DMS53 treated with DMSO at 0.1 percent for 48 hours (cell line): ENCODE measurements around the gene GPR37L1.
A peak's percentile ranks its signal among the peaks of the same experiment; 100 is the strongest.

Experiments
- DNase-seq: peaks from one replicate; lab custom pipeline; 2025; ENCODE audit not compliant: unreplicated experiment; lab: John Stamatoyannopoulos, UW

GPR37L1 gene

DNA sequence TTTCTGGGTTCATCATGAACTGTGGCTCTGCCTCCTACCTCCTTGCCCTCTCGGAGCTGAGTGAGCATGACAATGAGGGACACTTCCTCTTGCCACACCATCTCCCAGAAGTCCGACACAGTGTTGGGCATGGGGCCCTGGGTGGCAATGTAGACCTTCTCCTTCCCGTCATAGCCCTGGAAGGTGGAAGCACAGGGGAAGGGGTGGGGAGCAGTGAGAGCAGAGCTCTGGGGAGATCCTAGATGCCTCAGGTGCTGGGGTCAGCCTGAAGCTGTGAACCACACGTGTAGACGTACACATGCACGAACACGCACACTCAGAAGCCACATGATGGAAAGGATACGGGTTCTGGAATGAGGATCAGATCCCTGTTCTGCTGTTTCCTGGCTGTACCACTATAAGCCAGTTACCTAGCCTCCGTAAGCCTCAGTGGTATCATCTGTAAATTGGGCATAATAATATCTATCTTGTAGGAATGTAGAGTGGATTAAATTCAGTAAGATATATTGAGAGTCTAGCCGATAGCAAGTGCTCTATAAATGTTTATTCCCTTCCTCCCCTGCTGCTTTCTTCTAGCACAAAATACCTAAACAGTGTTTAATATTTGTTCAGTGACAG lies 31.5 kb downstream of the GPR37L1 start:
- no peak for DNase-seq

- DNase-seq: peak; percentile 84
Observed at GRCh38 chr1:202154766-202155477, 32.2 kb downstream of the GPR37L1 start.

DNA sequence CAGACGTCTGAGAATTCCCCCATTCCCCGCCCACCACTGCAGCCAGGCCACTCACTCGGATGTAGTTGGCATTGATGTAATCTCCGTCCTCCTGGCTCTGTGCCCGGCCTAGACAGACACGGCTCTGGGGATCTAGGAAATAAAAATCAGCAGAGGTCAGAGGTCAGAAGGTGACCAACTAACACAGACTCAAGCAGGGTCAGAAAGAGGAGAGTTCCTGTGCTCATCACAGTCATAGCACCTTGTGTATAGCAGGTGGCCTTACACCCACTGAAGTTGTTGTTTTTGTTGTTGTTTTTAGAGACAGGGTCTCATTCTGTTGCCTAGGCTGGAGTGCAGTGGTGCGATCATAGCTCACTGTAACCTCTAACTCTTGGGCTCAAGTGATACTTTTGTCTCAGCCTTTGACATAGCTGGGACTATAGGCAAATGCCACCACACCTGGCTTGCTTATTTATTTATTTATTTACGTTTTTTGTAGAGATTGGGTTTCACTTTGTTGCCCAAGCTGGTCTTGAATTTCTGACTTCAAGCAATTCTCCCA lies 32.8 kb downstream of the GPR37L1 start:
- DNase-seq: peak; percentile 35

DNA sequence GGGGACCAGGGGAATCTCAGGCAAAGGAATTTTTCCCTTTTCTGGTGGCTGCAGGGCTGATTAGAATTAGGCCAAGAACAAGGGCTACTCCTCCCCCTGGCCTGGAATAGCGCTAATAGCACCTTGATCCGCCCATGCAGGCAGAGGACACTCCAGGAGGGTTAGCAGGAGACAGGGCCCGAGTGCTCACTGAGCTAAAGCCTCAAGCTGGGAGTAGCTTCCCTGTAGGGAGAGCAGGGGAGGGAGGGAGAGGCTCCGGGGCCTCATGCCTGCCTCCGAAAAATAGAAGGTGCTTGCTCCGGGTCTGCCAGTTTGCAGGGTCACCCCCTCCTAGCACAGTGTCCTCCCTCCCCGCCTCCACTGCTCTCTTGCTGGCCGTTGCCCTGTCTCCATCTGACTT lies 33.9 kb downstream of the GPR37L1 start:
- no peak for DNase-seq

DNA sequence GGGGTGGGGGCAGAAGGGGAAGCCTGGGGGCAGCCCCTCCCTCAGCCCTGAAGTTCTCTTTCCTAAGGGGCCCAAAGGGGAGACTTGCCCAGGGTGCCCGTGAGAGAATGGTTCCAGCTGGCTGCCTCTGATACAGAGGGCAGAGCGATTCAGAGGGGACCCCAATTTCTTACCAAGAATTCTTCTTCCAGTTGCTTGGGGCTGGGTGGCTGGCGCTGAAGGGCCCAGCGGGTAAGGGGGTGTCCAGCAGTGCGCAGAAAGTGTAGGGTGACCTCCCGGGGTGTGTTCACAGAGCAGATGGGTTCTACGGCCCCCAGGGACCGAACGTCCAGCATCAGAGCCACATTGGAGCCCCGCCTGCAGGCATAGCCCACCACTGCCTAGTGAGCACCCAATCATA lies 35.2 kb downstream of the GPR37L1 start:
- DNase-seq: no peak

DNA sequence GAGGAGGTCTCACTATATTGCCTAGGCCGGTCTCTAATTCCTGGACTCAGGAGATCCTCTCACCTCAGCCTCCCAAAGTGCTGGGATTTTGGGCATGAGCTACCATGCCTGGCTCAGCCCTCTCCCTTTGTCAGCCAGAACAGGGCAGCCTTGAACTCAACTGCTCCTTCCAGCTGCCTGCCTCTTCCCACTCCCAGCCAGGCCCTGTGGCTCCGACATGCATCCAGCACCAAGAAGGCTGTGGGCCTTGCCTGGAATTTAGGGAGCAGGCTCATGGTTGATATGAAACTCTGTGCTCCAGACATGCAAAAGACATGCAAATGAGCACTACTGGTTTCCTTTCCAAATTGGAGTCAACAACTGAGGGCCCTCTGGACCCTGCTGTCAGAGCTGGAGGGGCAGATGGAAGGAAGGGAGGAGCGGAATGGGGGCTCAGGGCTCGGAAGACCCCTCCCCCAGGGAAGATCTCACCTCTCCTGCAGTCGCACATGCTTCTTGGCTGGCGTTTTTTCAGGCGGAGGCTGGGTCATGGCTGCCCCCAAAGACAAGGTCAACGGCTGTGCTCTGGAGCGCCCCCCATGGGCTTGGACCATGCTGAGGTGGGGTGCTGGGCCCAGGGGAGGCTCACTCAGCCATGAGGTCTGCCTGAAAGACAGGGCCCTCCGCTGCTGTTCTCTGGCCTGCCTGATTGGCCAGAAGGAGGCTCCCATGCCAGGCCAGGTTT lies 36.3 kb downstream of the GPR37L1 start:
- no peak for DNase-seq

DNA sequence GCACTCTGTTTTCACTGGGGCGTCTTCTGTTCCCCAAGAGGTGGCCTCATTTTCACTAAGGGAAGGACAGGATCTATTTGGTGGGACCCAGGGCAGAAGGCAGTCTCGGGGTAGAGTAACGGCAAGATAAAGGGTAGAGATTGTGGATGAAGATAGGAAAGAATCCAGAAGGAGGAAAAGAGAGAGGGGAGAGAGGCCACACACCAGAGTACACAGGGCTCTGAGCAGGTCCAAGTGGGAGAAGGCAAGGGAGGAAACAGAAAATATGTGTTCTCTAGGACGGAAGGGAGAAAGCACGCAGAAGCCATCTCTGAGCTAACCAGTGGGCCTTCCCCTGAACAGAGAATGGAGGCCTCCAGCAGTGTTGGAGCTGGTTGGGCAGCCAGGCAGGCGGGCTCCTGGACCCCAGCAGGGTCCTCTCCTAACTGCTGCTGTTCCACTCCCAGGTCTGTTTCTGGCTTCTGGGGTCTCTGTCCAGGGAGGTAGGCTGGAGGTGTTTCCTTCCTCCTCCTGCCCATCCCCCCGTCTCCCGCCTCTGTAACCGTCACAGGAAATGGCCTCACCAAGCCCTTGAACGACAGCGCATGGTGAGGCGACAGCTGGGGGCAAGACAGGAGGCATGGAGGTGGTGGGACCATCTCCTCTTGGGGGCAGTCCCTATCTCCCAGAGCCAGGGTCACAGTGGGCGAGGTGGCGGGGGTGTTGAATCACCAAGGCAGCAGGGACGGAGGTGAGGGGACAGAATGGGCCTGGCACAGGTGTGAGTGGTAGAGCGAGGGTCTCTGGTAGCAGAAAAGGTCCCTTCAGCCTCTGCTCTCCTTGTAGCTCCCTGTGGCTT lies 37.0 kb downstream of the GPR37L1 start:
- DNase-seq: no peak

DNA sequence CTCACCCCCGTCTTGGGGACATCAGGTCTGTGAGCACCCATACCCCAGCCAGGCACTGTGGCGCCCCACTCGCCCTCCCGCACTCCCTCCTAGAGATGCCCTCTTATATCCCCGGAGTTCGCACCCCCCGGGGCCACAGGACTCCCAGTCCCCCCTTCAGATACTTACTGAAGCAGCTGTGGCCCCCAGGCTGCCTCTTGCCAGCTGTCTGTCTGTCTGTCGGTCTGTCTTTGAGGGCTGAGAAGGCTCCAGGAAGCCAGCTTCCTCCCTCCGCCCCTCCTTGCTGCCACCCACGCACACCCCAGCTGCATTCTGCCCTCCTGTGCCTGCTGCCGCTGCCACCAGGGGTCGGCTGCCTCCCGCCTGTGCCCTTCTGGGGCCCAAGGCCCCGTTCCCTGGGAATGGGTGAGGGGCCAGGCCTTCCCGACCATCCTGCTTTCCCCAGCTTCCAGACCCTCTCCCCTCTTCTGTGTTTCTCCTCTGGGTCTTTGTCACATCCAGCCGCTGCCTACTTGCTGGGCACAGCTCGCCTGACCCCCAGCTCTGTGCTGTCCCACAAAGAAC lies 37.7 kb downstream of the GPR37L1 start, which contains the start of gene PTPN7:
Gene PTPN7, minus strand, starts transcription at position 226 of the 564 bp plus-strand sequence. CDS start 1,200 bp downstream, outside the sequence.
- DNase-seq: no peak

DNA sequence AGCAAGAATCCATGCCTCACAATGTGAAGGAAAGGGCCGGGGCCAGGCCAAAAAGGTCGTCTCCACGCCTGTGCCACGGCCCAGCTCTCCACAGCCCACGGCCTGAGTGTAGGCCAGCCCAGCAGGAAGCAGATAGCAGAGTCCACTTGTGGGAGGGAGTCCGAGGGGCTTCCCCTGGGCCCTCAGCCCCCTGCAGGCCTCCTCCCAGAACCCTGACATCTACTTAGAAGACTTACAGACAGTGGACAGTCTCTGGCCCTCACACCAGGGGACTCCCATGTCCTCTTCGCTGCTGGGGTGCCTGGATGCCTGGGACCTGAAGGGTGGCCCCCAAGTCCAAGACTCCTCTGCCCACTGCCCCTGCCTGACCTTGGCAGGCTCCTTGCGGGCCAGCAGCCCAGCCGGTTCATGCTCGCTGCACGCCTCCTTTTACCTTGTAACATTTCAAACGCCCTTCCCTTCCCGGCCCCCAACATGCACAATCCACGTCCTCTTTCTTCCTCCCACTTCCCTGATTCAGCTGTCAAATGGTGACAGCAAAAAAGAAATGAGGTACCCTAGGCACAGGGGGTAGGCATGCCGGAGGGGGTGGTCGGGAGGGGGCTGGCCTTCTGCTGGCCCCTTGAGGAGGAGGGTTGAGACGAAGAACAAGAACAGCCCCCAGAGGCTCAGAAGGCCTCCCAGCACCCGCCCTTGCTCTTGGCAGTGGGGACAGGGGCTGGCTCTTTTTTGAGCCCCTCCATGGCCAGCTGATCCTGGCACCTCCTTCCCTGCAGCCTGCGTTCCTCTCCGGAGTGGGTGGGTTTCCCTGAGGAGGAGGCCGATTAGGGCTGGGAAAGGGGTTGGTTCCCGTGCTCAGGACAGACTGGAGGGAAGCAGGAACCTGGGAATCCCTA lies 38.7 kb downstream of the GPR37L1 start:
- no peak for DNase-seq

GRCh38 chr1:202162047-202162417 lies 39.3 kb downstream of the GPR37L1 start:
- no peak for DNase-seq

DNA sequence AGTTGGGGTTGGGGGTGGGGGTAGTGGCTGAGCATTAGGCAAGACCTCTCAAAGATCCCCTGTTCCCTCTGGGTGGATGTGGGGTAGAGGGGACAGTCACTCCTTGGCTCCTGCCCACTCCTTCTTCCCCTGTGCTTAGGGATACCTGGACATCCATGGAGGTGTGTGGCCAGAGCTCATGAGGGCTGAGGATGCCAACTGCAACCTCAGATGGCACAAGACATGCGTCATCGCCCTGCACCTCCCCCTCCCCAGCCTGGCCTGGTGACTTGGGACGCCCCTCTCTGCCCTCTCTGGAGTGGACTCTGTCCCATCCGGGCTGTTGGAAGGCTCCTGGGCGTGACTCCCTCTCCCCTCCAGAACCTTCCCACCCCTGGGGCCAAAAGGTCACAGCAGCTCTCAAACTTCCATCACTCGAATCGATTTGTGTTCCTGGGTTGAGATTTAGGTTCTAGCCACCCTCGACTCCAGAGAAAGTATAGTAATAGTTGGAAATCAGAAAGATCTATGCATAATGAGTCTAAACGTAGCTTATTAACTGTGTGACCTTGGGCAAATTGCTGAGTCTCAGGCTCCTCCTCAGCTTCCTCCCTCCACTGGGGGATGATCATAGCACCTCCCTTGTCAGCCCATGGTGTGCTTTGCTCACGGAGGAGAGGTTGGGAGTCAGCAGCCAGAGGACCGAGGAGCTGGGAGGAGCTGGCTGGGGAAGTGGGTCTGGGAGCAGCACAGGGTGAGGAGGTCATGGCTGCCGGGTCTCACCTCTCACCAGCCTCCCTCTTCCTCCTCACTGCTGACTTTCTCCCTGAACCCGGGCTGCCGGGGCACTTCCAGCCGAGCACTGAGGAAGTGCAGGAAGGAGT lies 39.9 kb downstream of the GPR37L1 start:
- DNase-seq: no peak

DNA sequence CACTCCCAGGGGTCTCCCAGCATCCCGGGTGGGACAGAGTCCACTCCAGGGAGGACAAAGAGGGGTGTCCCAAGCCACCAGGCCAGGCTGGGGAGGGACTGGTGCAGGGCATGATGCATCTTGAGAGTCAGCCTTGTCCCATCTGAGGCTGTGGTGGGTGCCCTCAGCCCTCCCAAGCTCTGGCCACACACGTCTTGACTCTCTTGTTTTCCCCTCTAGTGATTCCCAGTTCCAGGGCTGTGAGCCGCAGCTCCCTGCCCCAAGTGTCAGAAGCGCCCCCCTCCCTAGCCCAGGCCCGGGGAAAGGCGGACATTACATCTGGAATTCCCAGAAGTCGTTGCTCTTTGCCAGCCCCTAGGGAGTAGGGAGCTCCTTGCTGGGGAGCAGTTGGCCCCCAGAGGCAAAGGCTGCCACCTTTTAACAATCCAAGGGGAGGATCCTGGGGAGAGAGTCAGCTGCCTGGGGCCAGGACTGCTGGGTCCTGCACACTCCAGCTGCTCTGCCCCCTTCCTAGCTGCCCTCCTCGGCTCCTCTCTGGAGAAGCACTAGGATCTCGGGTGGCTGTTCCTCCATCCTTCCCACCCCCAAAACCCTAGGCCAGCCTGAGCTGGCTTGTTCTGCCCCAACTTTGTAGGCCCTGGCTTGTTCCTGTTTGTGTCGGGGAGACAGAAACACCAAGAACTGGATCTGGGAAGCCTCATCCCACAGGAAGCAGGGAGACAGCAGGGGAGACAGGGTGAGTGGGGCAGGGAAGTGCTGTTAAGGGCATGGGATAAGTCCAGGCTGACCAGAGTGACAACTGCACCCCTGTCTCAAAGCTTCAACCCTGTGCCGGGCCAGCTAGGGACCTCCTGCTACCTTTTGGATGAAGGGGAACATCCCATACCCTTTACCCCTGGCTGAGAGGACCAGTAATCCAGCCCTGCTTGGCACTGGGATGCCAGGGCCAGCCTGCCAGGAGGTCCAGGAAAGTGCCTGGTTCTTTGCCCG lies 40.9 kb downstream of the GPR37L1 start:
- no peak for DNase-seq

DNA sequence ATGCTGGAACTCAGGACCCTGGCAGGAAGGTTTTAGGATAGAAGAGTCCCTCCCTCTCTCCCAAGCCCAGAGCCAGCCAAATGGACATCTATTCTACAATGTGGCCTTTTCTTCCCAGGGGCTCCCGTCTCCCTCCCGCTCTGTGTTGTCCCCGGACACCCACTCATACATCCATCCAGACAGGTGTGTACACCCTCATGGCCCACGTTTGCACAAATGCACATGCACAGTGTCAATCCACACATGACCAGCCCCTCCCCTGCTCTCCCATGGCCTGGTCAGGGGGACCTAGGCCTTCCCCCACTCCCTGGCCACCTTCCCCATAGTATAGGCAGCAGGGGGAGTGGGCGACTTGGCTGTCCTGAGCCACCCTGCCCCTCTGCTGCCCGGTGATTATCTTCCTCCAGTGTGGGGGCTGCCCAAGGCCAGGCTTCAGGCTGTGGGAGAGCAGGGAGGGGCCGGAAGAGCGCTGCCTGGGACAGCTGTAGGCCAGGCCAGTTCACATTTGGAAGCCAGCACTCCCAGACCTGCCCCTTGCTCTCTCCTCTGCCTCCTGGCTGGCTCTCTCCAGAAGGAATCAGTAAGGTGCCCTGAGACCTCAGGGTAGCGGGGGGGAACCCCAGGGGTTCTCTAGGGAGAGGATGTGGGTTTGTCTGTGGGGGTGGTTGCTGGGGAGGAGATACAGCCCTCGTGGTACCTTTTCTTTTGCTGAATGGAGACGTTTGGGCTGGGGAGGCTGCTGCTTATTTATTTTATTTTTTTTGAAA lies 41.7 kb downstream of the GPR37L1 start:
- no peak for DNase-seq

GRCh38 chr1:202165267-202165941 lies 42.7 kb downstream of the GPR37L1 start:
- DNase-seq: no peak

- no peak for DNase-seq
Observed at GRCh38 chr1:202165942-202166843, 43.5 kb downstream of the GPR37L1 start.
